ENCODE data around the gene SLC2A13.

DNA sequence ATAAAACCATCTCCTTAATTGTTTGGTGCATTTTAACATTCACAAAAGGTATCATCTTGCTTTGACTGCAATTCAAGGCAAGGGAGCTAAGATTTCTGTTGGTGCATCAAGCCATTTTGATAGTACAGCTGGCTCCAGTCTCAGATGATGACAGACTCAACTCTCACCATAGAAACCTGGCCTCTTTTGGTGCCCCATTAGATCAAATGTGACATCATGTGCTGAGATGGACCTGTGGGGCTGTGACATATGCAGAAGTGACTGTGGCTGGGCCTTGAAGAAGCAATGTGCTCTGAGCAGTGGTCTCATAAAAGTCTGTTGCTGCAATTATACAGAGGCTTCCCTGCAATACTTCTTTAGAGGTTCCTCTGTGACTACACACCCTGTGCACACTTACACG is 88.4 kb downstream of the SLC2A13 start:
- no peak for TF ChIP-seq CTCF (optimal IDR thresholded peaks at IDR 0.05 in 1 of 3, IDR thresholded peaks at IDR 0.05 in 1 of 3, conservative IDR thresholded peaks at IDR 0.05 in 1 of 3; ENCODE audit: extremely low read depth in 1 of 3, insufficient read depth in 2 of 3, low read length in 3 of 3)
- no peak for TF ChIP-seq EZH2 (IDR thresholded peaks at IDR 0.05; ENCODE audit: low read length)

Data from keratinocyte (primary cell).